Measurements from ENCODE around the gene BICDL2. TPM values are rescaled to one million over a fixed set of nuclear protein-coding genes. Genes with fewer than 3 reads are reported as not detected.

BICDL2 gene
- total and polyA plus RNA-seq, 9 of the 15 experiments (the other 6 are each of a cell fraction or from before 2014, with no cell fraction given) = 0.09 to 0.28 (median 0.09) TPM; not detected in 6

DNA sequence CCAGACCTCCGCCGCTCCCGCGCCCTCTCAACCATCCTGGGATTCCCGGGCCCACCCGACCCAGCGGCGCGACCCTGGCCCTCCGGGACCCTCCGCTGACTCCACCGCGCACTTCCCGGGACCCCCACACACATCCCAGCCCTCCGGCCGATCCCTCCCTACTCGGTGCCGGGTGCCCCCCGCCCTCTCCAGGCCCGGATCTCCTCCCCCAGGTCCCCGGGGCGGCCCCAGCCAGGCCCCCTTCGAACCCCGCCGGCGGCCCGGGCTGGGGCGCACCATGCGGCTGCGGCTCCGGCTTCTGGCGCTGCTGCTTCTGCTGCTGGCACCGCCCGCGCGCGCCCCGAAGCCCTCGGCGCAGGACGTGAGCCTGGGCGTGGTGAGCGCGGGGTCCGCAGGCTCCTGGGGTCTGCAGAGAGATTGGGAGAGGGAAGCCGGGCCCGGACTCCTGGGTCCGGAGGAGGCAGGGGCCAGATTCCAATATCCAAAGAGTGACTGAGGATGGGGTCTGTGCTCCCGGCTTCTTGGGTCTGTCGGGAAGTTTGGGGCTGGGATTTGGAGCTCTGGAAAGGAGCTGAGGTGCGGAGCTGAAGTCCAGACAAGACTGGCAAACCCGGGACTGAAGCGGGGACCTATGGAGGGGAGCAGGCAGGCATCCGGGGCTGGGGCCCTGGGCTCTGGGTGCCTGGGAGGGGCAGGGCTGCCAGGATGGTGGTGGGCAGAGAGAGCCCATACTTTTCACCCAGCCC is 10.1 kb upstream of the BICDL2 start:
- Histone ChIP-seq H3K4me2 (ENCODE audit: insufficient read depth, low read length) (no peak overlapping the region), H3K4me1 (replicated peaks in 1 of 2; ENCODE audit: control insufficient read depth in 2 of 2, insufficient read depth in 2 of 2, low read length in 2 of 2) (peaks cover 3 to 26% of the 10 kb centered on the region in 2 experiments; a peak in 3 of 5 replicates), H3K9me1 (ENCODE audit: control insufficient read depth, insufficient read depth, low read length) (no peaks in the 10 kb centered on the region), H3K9me3 (replicated peaks; ENCODE audit: control insufficient read depth, insufficient read depth, low read depth, low read length) (no peaks in the 10 kb centered on the region), H4K20me1 (replicated peaks; ENCODE audit: control insufficient read depth, insufficient read depth, low read length) (no peaks in the 10 kb centered on the region; the same call in 1 of the 2 replicates), H3K27me3 (ENCODE audit: control insufficient read depth in 2 of 2, insufficient read depth in 2 of 2, low read length in 2 of 2) (peaks cover 19 to 62% of the 10 kb centered on the region in 2 experiments; a peak in 4 of 5 replicates), H2AFZ (ENCODE audit: low read depth, low read length) (no peak overlapping the region), H3K36me3 (ENCODE audit: control insufficient read depth, insufficient read depth, low read length) (no peaks in the 10 kb centered on the region), H3K4me3 (no peak overlapping the region), H3K79me2 (ENCODE audit: control insufficient read depth, insufficient read depth, low read length) (no peaks in the 10 kb centered on the region), H3K9ac (ENCODE audit: insufficient read depth in 1 of 2, low read depth in 2 of 2, low read length in 2 of 2) (no peak overlapping the region; a peak in 1 of 4 replicates), H3K27ac (ENCODE audit: extremely low read depth, low read depth, low read length) (no peak overlapping the region)
- no TSS peak for BruUV-seq (replicated peaks)
- ATAC-seq (no peak), DNase-seq (ENCODE audit: extremely low read depth in 1 of 4, low spot score in 3 of 4) (no peak), FAIRE-seq (no peak)
- in situ Hi-C loops (cut with MboI) = no loop called here
- TF ChIP-seq POLR2G (IDR thresholded peaks at IDR 0.05; ENCODE audit: low read depth, low read length) (peak; percentile 35; the same call in 1 of the 2 replicates), RBM39 (optimal IDR thresholded peaks at IDR 0.05; ENCODE audit: low read depth, low read length) (no peak), ZFP36 (IDR thresholded peaks at IDR 0.05; ENCODE audit: low read depth, low read length, partially characterized antibody) (no peak)
- CTCF ChIA-PET (ENCODE audit: low intra/inter-chr PET ratio) = no interaction called here
- POLR2A ChIA-PET = interaction anchor here (0.5 to 1.9 kb wide), 3 partner anchors 15 to 35 kb away, joined by 3 to 6 read pairs (median 3); partner anchors contain the start of genes HCFC1R1 and THOC6
- 30% methylated on average over 22 of the region's 54 CpGs for WGBS (ENCODE audit: insufficient coverage, low coverage, missing lambda C conversion rate)
- intact Hi-C loops (cut with micrococcal nuclease) = no loop called here

Data from K562 (cell line).